Suppressor macrophage treated with lipopolysaccharide for 4 hours (primary cell): Measurements from ENCODE around the gene NRTN.

Experiments
- DNase-seq: peaks from one replicate; pipeline ENCODE4 v3.0.0-alpha.2; 2020

NRTN gene

GRCh38 chr19:5790559-5791520 is 14.0 kb upstream of the NRTN start, which contains the start of gene DUS3L:
Gene DUS3L, minus strand, starts transcription at chr19:5791163. Its CDS starts 22 bp downstream, at chr19:5791141.
- peak; percentile 98 for DNase-seq

DNA sequence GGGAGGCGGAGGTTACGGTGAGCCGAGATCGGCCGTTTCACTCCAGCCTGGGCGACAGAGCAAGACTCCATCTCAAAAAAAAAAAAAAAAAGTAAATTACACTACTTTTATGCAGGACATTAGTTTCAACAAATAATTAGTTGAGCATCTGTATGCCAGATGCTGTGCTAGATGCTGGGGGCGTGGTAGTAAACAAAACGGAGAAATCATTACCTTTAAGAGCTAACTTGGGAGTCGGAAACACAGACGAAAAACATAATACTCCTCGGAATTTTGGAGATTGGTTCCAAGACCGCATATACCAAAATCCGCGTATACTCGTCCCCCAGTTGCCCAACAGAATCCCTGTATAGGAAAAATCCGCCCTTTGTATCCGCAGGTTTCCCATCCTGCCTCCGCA is 12.6 kb upstream of the NRTN start:
- DNase-seq: no peak

GRCh38 chr19:5793188-5793587 is 11.7 kb upstream of the NRTN start:
- no peak for DNase-seq

DNA sequence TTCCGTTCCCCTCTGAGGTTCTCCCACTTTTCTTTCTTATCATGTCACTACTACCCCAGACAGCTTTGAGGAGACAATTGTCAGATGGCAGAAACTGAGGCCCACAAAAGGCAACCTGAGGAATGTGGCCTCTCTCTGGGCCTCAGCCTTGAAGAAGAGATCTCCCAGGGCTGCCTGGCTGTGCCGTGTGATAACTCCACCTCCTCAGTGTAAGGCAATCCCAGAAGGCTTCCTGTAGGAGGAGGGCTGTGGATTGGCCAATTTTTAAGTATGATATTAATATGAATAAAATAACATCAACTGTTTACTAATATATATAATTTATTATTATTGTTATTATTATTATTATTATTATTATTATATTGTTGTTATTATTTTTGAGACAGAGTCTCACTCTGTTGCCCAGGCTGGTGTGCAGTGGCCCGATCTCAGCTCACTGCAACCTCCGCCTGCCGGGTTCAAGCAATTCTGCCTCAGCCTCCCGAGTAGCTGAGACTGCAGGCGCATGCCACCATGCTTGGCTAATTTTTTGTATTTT is 9.4 kb upstream of the NRTN start:
- DNase-seq: no peak

GRCh38 chr19:5798244-5798643 is 6.6 kb upstream of the NRTN start:
- DNase-seq: no peak

GRCh38 chr19:5799247-5800241 is 5.3 kb upstream of the NRTN start:
- no peak for DNase-seq

GRCh38 chr19:5800361-5801270 is 4.3 kb upstream of the NRTN start:
- no peak for DNase-seq

- DNase-seq: no peak
Observed at GRCh38 chr19:5801796-5802619, 2.9 kb upstream of the NRTN start.

- DNase-seq: no peak
Observed at GRCh38 chr19:5803441-5803751, 1.5 kb upstream of the NRTN start.

- peak; percentile 95 for DNase-seq
Observed at GRCh38 chr19:5803752-5804515, 933 bp upstream of the NRTN start.

DNA sequence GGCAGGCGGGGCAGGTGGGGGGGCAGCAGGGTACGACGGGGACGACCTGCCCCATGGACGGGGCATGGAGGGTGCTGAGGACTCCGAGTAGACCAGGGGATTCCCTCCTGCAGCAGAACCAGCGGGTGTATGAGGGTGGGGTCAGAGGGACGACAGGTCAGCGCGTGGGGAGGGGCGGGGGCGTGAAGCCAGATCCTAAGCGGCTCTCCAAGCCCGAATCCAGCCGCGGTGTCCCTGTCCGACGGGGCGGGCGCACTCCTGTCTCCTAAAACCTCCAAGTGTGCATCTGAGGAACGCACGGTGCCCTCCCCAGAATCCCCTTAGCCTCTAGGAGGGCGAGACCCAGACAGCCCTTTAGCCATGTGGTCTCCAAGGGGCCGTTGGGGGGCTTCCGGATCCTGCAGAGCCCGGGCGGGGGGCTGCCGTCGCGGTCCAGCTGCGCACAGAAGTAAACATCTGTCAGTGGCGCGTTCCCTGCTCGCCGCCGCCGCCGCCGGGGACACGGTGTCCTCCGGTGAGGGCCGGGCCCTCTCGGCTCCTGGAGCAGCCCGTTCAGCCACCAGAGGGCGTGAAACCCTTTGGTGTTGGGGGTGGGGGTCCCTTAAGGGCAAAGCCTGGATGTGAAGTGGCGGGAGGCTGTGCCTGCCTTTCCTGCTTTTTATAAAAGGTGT is 730 bp downstream of the NRTN start:
- DNase-seq: peak; percentile 54

- DNase-seq: no peak
Observed at GRCh38 chr19:5806133-5806489, 1.2 kb downstream of the NRTN start.

GRCh38 chr19:5806905-5807304 is 2.0 kb downstream of the NRTN start:
- no peak for DNase-seq

DNA sequence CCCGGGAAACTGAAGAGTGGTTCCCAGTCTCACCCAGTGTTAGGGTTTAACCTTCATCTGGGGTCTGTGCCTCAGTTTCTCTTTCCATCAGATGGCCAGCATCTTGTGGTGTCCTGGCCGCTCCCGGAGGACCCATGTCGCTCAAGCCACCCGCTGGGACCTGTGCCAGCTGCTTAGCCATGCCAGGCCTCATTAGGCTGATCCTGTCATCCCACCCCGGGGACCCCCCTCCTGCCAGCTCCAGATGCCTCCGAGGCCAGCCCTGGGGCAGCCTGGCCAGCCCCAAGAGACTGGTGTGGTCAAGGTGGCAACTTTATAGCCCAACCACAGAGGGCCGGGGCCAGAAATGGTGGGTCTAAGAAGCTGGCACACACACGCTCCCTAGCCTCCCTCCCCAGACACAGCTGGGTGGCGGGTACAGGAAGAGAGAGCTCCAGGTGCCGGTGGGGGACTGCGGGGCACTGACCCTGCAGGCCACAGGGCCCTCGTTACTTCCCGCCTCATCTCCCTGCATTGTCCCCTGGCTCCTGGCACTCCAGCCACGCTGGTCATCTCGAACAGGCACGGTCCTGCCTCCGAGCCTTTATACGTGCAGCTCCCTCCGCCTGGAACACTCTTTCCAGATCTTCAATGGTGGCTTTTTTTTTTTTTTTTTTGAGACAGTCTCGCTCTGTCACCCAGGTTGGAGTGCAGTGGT is 3.4 kb downstream of the NRTN start:
- DNase-seq: no peak

DNA sequence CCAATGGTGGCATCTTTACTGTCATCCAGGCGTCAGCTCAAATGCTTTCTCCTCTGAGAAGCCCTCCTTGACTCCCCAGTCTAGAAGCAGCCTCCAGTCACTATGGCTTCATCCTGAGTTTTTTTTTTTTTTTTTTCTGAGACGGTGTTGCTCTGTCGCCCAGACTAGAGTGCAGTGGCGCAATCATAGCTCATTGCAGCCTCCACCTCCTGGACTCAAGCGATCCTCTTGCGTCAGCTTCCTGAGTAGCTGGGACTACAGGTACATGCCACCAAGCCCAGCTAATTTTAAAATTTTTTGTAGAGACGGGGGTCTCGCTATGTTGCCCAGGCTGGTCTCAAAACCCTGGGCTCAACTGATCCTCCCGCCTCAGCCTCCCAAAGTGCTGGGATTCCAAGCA is 4.2 kb downstream of the NRTN start:
- no peak for DNase-seq

- DNase-seq: no peak
Observed at GRCh38 chr19:5809469-5809868, 4.6 kb downstream of the NRTN start.

- DNase-seq: no peak
Observed at GRCh38 chr19:5811117-5811516, 6.2 kb downstream of the NRTN start.

GRCh38 chr19:5814123-5814851 is 9.4 kb downstream of the NRTN start:
- DNase-seq: no peak

- no peak for DNase-seq
Observed at GRCh38 chr19:5814852-5815246, 10.0 kb downstream of the NRTN start.
